Endothelial cell (in vitro differentiated cells): ENCODE measurements around the gene ALK. TPM values are rescaled to one million over a fixed set of nuclear protein-coding genes. Genes with fewer than 3 reads are reported as not detected.

Experiments
- DNase-seq: peaks from one replicate; pipeline ENCODE4 v3.0.0; 2021; ENCODE audit warnings: low spot score
- H3K27ac Mint-ChIP-seq: one replicate; pipeline ENCODE4 v1.8.0; 2021; ENCODE audit warnings: mixed read lengths, inconsistent platforms; ENCODE audit not compliant: unreplicated experiment
- H3K27me3 Mint-ChIP-seq: one replicate; pipeline ENCODE4 v1.8.0; 2021; ENCODE audit warnings: mild to moderate bottlenecking, moderate library complexity, mixed read lengths, inconsistent platforms; ENCODE audit not compliant: unreplicated experiment
- H3K36me3 Mint-ChIP-seq: one replicate; pipeline ENCODE4 v1.8.0; 2021; ENCODE audit warnings: mild to moderate bottlenecking, low read depth, mixed read lengths, inconsistent platforms; ENCODE audit not compliant: unreplicated experiment
- H3K4me1 Mint-ChIP-seq: one replicate; pipeline ENCODE4 v1.8.0; 2021; ENCODE audit warnings: mild to moderate bottlenecking, mixed read lengths, inconsistent platforms; ENCODE audit not compliant: unreplicated experiment
- H3K4me3 Mint-ChIP-seq: one replicate; pipeline ENCODE4 v1.8.0; 2021; ENCODE audit warnings: mild to moderate bottlenecking, mixed read lengths, inconsistent platforms; ENCODE audit not compliant: unreplicated experiment
- H3K9me3 Mint-ChIP-seq: one replicate; pipeline ENCODE4 v1.8.0; 2021; ENCODE audit warnings: mixed read lengths, inconsistent platforms; ENCODE audit not compliant: unreplicated experiment
- total RNA-seq: library from RNA; stranded (reverse); fragmentation: NEBNext Ultra II Directional; extraction: Animal tissue kit (Norgen Biotek cat#: 25700); gene quantifications from one replicate; pipeline ENCODE4 v1.2.1, GENCODE V29; 2021; ENCODE audit not compliant: unreplicated experiment
- TF ChIP-seq, protein P1 (sequence below): fragments of 200-600 bp; sonication (generic); IDR thresholded peaks from one replicate; pipeline ENCODE4 v1.5.0; 2021; ENCODE audit warnings: antibody characterized with exemption; ENCODE audit not compliant: unreplicated experiment

ALK gene
- total RNA-seq, 1 donor from 2014 or later = 0.05 TPM

DNA sequence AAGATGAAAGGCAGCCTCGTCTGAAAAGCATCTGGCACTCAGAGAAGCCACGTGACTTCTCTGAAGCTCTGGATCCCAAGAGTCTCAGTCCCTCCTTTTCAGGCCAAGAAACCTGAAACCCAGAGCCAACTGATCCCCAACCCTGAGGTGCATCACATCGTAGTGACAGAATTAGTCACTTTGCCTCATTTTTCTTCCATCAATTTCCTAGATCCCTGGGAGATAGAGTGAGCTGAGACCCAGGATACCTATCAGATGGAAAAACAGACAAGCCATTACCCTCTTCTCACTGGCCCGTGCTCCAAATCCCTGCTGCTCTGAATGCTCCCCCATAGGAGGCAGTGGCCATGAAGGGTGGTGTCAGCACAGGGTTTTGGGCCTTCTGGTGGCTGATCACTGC, 113.1 kb downstream of the ALK start:
- Mint-ChIP-seq H3K27me3 (peaks cover 4% of the 10 kb centered on the region), H3K4me1 (no peaks in the 10 kb centered on the region), H3K36me3 (no peaks in the 10 kb centered on the region), H3K27ac (no peak overlapping the region), H3K9me3 (no peaks in the 10 kb centered on the region), H3K4me3 (no peak overlapping the region)
- TF ChIP-seq, protein P1, sequence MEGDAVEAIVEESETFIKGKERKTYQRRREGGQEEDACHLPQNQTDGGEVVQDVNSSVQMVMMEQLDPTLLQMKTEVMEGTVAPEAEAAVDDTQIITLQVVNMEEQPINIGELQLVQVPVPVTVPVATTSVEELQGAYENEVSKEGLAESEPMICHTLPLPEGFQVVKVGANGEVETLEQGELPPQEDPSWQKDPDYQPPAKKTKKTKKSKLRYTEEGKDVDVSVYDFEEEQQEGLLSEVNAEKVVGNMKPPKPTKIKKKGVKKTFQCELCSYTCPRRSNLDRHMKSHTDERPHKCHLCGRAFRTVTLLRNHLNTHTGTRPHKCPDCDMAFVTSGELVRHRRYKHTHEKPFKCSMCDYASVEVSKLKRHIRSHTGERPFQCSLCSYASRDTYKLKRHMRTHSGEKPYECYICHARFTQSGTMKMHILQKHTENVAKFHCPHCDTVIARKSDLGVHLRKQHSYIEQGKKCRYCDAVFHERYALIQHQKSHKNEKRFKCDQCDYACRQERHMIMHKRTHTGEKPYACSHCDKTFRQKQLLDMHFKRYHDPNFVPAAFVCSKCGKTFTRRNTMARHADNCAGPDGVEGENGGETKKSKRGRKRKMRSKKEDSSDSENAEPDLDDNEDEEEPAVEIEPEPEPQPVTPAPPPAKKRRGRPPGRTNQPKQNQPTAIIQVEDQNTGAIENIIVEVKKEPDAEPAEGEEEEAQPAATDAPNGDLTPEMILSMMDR = no peak
- no peak for DNase-seq

DNA sequence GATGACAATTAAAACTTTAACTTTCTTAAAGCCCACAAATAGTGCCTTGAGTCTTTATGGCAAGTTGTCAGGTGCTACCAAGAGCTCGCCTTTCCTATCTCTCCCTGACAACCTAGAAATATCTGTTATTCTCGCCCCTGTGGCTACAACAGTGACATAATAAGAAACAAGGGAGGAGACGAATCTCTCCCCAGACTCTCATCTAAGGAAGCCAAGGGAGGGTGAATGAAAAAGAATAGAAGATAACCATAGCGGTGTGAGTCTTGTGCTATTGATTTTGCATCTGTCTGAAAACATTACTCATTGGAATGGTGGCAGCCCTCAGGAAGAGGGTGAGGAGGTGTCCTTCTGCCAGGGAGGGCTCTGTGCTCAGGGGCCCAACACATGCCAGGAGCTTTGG, 114.3 kb downstream of the ALK start:
- DNase-seq = no peak
- H3K4me3 Mint-ChIP-seq = no peak overlapping the region
- peaks cover 4% of the 10 kb centered on the region for H3K27me3 Mint-ChIP-seq
- TF ChIP-seq, protein P1 = no peak
- no peak overlapping the region for H3K27ac Mint-ChIP-seq
- H3K9me3 Mint-ChIP-seq = no peaks in the 10 kb centered on the region
- no peaks in the 10 kb centered on the region for H3K4me1 Mint-ChIP-seq
- H3K36me3 Mint-ChIP-seq = no peaks in the 10 kb centered on the region

DNA sequence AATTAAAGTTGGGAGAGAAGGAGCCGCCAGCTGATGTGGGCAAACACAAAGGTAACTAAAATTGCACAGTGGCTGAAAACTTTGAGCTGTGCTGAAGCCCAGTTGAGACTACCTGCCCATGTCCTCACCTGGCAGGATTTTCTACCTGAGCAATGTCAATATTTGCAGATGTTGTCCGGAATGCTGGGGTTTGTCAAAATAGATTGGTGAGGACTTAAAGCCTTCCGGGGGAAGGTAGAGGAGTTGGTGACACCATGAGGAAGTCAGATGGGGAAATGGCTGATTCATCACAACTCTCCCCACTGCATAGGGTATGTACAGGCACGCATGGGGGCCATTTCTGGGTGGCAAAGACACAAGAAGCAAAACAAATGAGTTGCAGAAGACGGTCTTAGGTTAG, 114.9 kb downstream of the ALK start:
- Mint-ChIP-seq H3K27me3 (peaks cover 4% of the 10 kb centered on the region), H3K36me3 (no peaks in the 10 kb centered on the region), H3K4me3 (no peak overlapping the region), H3K4me1 (no peaks in the 10 kb centered on the region), H3K27ac (no peak overlapping the region), H3K9me3 (no peaks in the 10 kb centered on the region)
- TF ChIP-seq, protein P1 = no peak
- DNase-seq = no peak

DNA sequence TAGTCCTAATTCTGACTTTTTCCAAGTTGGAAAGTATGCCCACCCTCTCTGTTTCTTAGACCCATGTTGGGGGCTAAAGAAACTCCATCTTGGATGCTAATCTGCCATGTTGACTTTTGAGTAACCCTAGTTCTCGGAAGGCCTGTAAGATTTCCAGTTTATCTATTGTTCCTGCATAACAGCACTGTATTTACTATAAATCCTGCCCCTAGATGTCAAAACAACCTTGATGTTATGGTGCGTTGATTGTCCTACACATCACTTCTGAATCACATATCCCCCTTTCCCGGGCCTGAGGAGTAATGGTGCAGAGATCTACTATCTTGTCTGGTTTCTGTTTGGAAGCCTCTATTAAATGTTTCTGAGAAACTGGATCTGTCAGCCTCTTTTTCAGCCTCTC, 116.7 kb downstream of the ALK start:
- Mint-ChIP-seq H3K9me3 (no peaks in the 10 kb centered on the region), H3K27ac (no peak overlapping the region)
- no peak for DNase-seq

DNA sequence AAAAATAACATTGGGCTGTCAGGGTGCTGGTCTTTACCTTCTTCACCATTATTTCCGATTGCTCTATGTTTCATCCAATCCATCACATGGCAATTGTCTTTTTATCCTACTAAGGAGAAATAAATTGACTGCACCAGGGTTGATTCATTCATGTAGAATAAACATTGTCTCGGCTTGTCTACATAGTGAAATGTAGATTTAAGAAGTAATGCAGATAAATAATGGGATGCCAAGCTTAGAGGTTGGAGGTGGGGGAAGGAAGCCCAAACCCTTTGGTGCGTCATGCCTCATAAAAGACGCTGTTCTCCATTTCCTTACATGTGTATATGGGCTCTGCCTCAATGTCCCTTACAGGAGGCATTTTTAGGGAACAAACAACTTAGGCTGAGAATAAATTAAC, 117.8 kb downstream of the ALK start:
- no peaks in the 10 kb centered on the region for H3K9me3 Mint-ChIP-seq
- peaks cover 2% of the 10 kb centered on the region for H3K27me3 Mint-ChIP-seq

More for the DNA sequence above, 116.7 kb downstream of the ALK start:
- Mint-ChIP-seq H3K4me3 (no peak overlapping the region), H3K27me3 (peaks cover 2% of the 10 kb centered on the region), H3K4me1 (no peaks in the 10 kb centered on the region), H3K36me3 (no peaks in the 10 kb centered on the region)
- TF ChIP-seq, protein P1 = no peak

More for the DNA sequence above, 117.8 kb downstream of the ALK start:
- DNase-seq = no peak
- no peak overlapping the region for H3K27ac Mint-ChIP-seq
- H3K4me3 Mint-ChIP-seq = no peak overlapping the region
- TF ChIP-seq, protein P1 = no peak
- H3K36me3 Mint-ChIP-seq = no peaks in the 10 kb centered on the region
- no peaks in the 10 kb centered on the region for H3K4me1 Mint-ChIP-seq
